Panc1 (cell line): Measurements from ENCODE around the gene PNO1. TPM values are rescaled to one million over a fixed set of nuclear protein-coding genes. Genes with fewer than 3 reads are reported as not detected.

Experiments used
- ATAC-seq: fragments of 200-7000 bp; cut with Tn5 transposase; 2 replicates; pipeline ENCODE4 v1.9.1; 2020; ENCODE audit warnings: mild to moderate bottlenecking, moderate library complexity
- BruUV-seq: library from RNA; stranded (reverse); fragments of 400-500 nt; replicated peaks from 2 replicates; lab custom pipeline; 2021; lab: Mats Ljungman, UMichigan
- CTCF ChIA-PET: fragments of 300-600 bp; sonication (Branson Sonifier 250); formaldehyde crosslinking; loops from one replicate; lab custom pipeline; 2022; ENCODE audit warnings: antibody characterized with exemption; lab: Charles Lee
- POLR2A ChIA-PET: fragments of 300-600 bp; sonication (Branson Sonifier 250); formaldehyde crosslinking; loops from one replicate; lab custom pipeline; 2022; ENCODE audit warnings: antibody characterized with exemption; lab: Charles Lee
- DNase-seq: peaks from one replicate; pipeline ENCODE4 v3.0.0-alpha.2; 2010; ENCODE audit warnings: low read depth, low spot score
- H3K27ac ChIP-seq: 2 replicates; pipeline ENCODE4 v1.5.1; 2011; ENCODE audit warnings: mild to moderate bottlenecking, low read length, inconsistent platforms
- H3K27me3 ChIP-seq: fragments of 200-500 bp; sonication (Bioruptor generic); 2 replicates; pipeline ENCODE4 v1.6.0; 2014; ENCODE audit warnings: low read length, inconsistent platforms; ENCODE audit not compliant: control insufficient read depth, insufficient read depth
- H3K36me3 ChIP-seq: fragments of 200-500 bp; sonication (Bioruptor generic); 2 replicates; pipeline ENCODE4 v1.5.1; 2014; ENCODE audit warnings: inconsistent platforms, mild to moderate bottlenecking, low read length, moderate library complexity; ENCODE audit not compliant: control insufficient read depth, insufficient read depth
- H3K4me1 ChIP-seq: 2 replicates; pipeline ENCODE4 v1.5.1; 2011; ENCODE audit warnings: inconsistent platforms, mild to moderate bottlenecking, low read length, moderate library complexity; ENCODE audit not compliant: control insufficient read depth, insufficient read depth
- H3K4me3 ChIP-seq, 2 experiments: 2 replicates each; pipeline ENCODE4 v1.5.1; 2011 to 2012; ENCODE audit warnings: low read depth in 2 of 2, low read length in 2 of 2, mild to moderate bottlenecking in 2 of 2, inconsistent platforms in 1 of 2, moderate library complexity in 1 of 2
- H3K9me3 ChIP-seq: fragments of 200-500 bp; sonication (Bioruptor generic); 2 replicates; pipeline ENCODE4 v1.5.1; 2014; ENCODE audit warnings: low read depth, mild to moderate bottlenecking, inconsistent platforms, low read length, moderate library complexity; ENCODE audit not compliant: control insufficient read depth, insufficient read depth
- POLR2AphosphoS5 ChIP-seq: IDR thresholded peaks from 2 replicates; pipeline ENCODE4 v1.6.1; 2012; ENCODE audit warnings: mild to moderate bottlenecking, low read depth, low read length, moderate library complexity
- SIN3A ChIP-seq: IDR thresholded peaks from 2 replicates; pipeline ENCODE4 v1.6.1; 2012; ENCODE audit warnings: low read depth, mild to moderate bottlenecking, low read length, moderate library complexity, borderline replicate concordance; ENCODE audit not compliant: insufficient read depth
- TCF7L2 ChIP-seq: IDR thresholded peaks from 2 replicates; pipeline ENCODE4 v1.6.1; 2011; ENCODE audit warnings: mild to moderate bottlenecking, low read depth, low read length, inconsistent platforms
- in situ Hi-C: cut with HindIII; loops from 2 replicates; pipeline ENCODE4 v1.10.0; 2016; ENCODE audit warnings: low sequenced_read_pairs, low pct_unique_long_range_greater_than_20kb
- intact Hi-C: fragments of 100-400 bp; cut with micrococcal nuclease; formaldehyde crosslinking; loops from one replicate; pipeline ENCODE4 v1.10.0; 2022; ENCODE audit not compliant: unreplicated experiment
- total RNA-seq: library from RNA; stranded (reverse); gene quantifications from one replicate; pipeline ENCODE4 v1.2.1, GENCODE V29; 2021; ENCODE audit not compliant: unreplicated experiment
- TF ChIP-seq, protein P1 (sequence below): fragments of 450-650 bp; IDR thresholded peaks from 2 replicates; pipeline ENCODE4 v1.5.1; 2017; ENCODE audit warnings: mild to moderate bottlenecking
- TF ChIP-seq, protein P2 (sequence below), 2 experiments: IDR thresholded peaks; 2 replicates each; pipeline ENCODE4 v1.6.1; 2011 to 2012; ENCODE audit warnings: low read depth in 2 of 2, control low read depth in 1 of 2, low read length in 1 of 2, mild to moderate bottlenecking in 1 of 2, moderate library complexity in 1 of 2; ENCODE audit not compliant: insufficient read depth in 1 of 2

Gene PNO1
- total RNA-seq, 1 experiment from 2014 or later: 37.7 TPM

DNA sequence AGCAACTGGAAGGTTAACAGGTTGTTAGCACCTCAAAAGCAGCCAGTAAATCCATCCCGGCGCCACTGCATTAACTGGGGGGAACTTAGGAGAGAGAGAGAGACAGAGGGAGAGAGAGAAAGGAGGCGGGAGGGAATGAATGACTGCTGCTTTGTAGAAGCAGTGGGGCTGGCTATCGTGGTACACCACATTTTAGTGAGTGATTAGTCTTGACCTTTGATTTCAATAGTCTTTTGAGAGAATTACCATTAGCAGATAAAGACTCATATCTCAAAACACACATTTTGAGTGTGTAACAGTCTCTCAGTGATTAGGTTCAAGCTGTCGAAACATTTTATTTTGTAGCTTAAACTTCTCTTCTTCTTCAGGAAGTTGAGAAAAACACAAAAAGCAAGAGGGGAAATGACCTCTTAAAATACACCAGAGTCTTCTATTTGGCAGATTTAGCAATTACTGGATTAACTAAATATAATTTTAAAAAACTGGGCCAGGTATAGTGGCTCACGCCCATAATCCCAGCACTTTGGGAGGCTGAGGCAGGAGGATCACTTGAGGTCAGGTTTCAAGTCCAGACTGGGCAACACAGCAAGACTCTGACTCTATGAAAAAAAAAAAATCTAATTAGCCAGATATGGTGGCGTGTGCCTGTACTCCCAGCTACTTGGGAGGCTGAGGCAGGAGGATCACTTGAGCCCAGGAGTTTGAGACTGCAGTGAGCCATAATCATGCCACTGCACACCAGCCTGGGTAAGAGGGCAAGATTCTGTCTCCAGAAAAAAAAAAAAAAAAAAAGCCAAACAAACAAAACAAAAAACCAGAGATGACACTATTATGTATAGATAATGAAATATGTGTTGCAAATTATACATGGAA, 22.0 kb upstream of the PNO1 start:
- Histone ChIP-seq H3K36me3 (peaks cover 2% of the 10 kb centered on the region; the same call in 1 of the 2 replicates), H3K4me1 (no peaks in the 10 kb centered on the region), H3K27ac (no peak overlapping the region), H3K27me3 (no peaks in the 10 kb centered on the region), H3K9me3 (no peaks in the 10 kb centered on the region), H3K4me3 (no peak overlapping the region)
- ATAC-seq (no peak), DNase-seq (no peak)
- no TSS peak for BruUV-seq
- ChIA-PET POLR2A (no interaction called here), CTCF (no interaction called here)
- intact Hi-C loops: no loop called here
- in situ Hi-C loops: no loop called here
- TF ChIP-seq, protein P1, sequence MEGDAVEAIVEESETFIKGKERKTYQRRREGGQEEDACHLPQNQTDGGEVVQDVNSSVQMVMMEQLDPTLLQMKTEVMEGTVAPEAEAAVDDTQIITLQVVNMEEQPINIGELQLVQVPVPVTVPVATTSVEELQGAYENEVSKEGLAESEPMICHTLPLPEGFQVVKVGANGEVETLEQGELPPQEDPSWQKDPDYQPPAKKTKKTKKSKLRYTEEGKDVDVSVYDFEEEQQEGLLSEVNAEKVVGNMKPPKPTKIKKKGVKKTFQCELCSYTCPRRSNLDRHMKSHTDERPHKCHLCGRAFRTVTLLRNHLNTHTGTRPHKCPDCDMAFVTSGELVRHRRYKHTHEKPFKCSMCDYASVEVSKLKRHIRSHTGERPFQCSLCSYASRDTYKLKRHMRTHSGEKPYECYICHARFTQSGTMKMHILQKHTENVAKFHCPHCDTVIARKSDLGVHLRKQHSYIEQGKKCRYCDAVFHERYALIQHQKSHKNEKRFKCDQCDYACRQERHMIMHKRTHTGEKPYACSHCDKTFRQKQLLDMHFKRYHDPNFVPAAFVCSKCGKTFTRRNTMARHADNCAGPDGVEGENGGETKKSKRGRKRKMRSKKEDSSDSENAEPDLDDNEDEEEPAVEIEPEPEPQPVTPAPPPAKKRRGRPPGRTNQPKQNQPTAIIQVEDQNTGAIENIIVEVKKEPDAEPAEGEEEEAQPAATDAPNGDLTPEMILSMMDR: no peak
- TF ChIP-seq POLR2AphosphoS5: no peak

DNA sequence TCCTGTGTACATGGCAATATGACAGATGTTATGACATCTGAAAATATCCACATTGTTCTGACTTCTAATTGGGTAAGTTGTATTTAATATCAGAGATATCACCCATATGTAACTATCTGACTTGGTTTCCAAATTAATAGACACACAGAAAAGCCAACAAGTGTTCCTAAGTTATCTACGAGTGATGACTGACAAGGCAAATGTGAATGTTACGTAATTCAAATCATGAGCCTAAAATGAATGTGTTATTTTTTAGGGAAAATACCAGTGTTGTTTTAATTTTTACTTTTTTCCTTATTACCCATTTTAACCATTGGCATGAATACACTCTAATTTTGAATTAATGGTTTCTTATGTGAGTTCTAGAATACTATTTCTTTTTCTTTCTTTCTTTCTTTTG, 15.8 kb upstream of the PNO1 start:
- H3K4me1 ChIP-seq: no peaks in the 10 kb centered on the region
- DNase-seq: no peak
- H3K27me3 ChIP-seq: no peaks in the 10 kb centered on the region
- peaks cover 3% of the 10 kb centered on the region; the same call in 1 of the 2 replicates for H3K36me3 ChIP-seq
- H3K4me3 ChIP-seq: no peak overlapping the region
- intact Hi-C loops: no loop called here
- in situ Hi-C loops: no loop called here
- ChIA-PET CTCF (no interaction called here), POLR2A (no interaction called here)
- TF ChIP-seq, protein P2, sequence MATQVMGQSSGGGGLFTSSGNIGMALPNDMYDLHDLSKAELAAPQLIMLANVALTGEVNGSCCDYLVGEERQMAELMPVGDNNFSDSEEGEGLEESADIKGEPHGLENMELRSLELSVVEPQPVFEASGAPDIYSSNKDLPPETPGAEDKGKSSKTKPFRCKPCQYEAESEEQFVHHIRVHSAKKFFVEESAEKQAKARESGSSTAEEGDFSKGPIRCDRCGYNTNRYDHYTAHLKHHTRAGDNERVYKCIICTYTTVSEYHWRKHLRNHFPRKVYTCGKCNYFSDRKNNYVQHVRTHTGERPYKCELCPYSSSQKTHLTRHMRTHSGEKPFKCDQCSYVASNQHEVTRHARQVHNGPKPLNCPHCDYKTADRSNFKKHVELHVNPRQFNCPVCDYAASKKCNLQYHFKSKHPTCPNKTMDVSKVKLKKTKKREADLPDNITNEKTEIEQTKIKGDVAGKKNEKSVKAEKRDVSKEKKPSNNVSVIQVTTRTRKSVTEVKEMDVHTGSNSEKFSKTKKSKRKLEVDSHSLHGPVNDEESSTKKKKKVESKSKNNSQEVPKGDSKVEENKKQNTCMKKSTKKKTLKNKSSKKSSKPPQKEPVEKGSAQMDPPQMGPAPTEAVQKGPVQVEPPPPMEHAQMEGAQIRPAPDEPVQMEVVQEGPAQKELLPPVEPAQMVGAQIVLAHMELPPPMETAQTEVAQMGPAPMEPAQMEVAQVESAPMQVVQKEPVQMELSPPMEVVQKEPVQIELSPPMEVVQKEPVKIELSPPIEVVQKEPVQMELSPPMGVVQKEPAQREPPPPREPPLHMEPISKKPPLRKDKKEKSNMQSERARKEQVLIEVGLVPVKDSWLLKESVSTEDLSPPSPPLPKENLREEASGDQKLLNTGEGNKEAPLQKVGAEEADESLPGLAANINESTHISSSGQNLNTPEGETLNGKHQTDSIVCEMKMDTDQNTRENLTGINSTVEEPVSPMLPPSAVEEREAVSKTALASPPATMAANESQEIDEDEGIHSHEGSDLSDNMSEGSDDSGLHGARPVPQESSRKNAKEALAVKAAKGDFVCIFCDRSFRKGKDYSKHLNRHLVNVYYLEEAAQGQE (IDR thresholded peaks at IDR 0.05; ENCODE audit: insufficient read depth in 1 of 2, low read depth in 2 of 2, low read length in 1 of 2): no peak
- no peak for TF ChIP-seq POLR2AphosphoS5
- no peak for TF ChIP-seq SIN3A
- TF ChIP-seq, protein P1: no peak
- TF ChIP-seq TCF7L2: no peak
- H3K9me3 ChIP-seq: no peaks in the 10 kb centered on the region
- no peak for ATAC-seq
- no peak overlapping the region for H3K27ac ChIP-seq
- BruUV-seq: no TSS peak
